Progenitor cell of endocrine pancreas (in vitro differentiated cells): ENCODE data around the gene DOCK2. TPM values are rescaled to one million over a fixed set of nuclear protein-coding genes. Genes with fewer than 3 reads are reported as not detected.
"Not testable (repeated sequence)": the region's sequence is repeated elsewhere in the genome, so short reads cannot be mapped to it uniquely, and the experiment has no call there.

ENCODE experiments used
- DNase-seq: peaks from one replicate; pipeline ENCODE4 v3.0.0; 2021; ENCODE audit warnings: low spot score; ENCODE audit not compliant: unreplicated experiment
- H3K27ac Mint-ChIP-seq: 2 replicates; pipeline ENCODE4 v1.8.0; 2021; ENCODE audit warnings: mild to moderate bottlenecking, moderate library complexity, mixed read lengths
- H3K27me3 Mint-ChIP-seq: 2 replicates; pipeline ENCODE4 v1.8.0; 2021; ENCODE audit warnings: mixed read lengths
- H3K36me3 Mint-ChIP-seq: 2 replicates; pipeline ENCODE4 v1.8.0; 2022; ENCODE audit warnings: mixed read lengths; ENCODE audit not compliant: insufficient read depth
- H3K4me1 Mint-ChIP-seq: 2 replicates; pipeline ENCODE4 v1.8.0; 2021; ENCODE audit warnings: low read depth, mixed read lengths
- H3K4me3 Mint-ChIP-seq: 2 replicates; pipeline ENCODE4 v1.8.0; 2021; ENCODE audit warnings: low read depth, mild to moderate bottlenecking, moderate library complexity, mixed read lengths
- H3K9me3 Mint-ChIP-seq: 2 replicates; pipeline ENCODE4 v1.8.0; 2021; ENCODE audit warnings: low read depth, mixed read lengths
- total RNA-seq: library from RNA; stranded (reverse); gene quantifications from 2 replicates; pipeline ENCODE4 v1.2.1, GENCODE V29; 2021
- TF ChIP-seq, protein P1 (sequence below): fragments of 200-600 bp; sonication (generic); IDR thresholded peaks from one replicate; pipeline ENCODE4 v1.5.0; 2021; ENCODE audit warnings: antibody characterized with exemption, mild to moderate bottlenecking; ENCODE audit not compliant: unreplicated experiment

The DOCK2 gene
- total RNA-seq, 1 donor from 2014 or later, result not detected

DNA sequence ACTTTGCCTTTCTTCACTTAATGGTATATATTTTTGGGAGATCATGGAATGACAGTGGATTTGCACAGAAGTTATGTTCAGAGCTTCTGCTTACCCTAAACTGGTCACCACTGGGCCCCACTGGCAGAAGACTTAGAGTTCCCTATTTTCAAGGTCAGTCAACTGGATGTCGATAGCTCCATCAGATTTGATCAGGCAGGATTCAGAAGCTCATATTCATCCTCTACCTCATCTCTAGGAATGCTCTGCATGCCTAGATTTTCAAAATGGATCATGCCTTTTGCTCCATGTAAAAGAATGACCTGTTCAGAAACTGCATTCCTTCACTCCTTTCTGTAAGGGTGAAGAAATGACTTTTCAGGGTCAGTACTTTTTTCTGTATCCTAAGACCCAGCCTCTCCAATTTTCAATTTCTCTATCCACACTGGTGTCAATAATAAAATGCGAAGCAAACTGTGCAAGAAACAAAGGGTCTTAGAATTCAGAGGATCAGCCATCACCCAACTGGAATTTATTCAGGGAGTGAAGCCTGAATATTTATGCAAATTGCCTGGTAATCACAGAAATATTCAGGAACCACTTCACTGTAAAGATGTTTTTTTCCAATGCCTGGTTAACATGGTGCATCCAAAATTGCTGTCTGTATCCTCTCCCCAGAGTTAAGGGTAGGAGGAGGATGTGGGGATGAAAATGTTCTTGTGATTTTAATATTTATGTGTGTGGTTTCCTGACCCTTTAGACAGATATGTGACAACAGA lies 125.4 kb downstream of the DOCK2 start:
- DNase-seq, result no peak
- Mint-ChIP-seq H3K27ac (no peak overlapping the region), H3K27me3 (peaks cover 87% of the 10 kb centered on the region), H3K9me3 (no peaks in the 10 kb centered on the region), H3K4me3 (no peak overlapping the region), H3K4me1 (peaks cover 4% of the 10 kb centered on the region), H3K36me3 (no peaks in the 10 kb centered on the region)
- TF ChIP-seq, protein P1, sequence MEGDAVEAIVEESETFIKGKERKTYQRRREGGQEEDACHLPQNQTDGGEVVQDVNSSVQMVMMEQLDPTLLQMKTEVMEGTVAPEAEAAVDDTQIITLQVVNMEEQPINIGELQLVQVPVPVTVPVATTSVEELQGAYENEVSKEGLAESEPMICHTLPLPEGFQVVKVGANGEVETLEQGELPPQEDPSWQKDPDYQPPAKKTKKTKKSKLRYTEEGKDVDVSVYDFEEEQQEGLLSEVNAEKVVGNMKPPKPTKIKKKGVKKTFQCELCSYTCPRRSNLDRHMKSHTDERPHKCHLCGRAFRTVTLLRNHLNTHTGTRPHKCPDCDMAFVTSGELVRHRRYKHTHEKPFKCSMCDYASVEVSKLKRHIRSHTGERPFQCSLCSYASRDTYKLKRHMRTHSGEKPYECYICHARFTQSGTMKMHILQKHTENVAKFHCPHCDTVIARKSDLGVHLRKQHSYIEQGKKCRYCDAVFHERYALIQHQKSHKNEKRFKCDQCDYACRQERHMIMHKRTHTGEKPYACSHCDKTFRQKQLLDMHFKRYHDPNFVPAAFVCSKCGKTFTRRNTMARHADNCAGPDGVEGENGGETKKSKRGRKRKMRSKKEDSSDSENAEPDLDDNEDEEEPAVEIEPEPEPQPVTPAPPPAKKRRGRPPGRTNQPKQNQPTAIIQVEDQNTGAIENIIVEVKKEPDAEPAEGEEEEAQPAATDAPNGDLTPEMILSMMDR, result no peak

DNA sequence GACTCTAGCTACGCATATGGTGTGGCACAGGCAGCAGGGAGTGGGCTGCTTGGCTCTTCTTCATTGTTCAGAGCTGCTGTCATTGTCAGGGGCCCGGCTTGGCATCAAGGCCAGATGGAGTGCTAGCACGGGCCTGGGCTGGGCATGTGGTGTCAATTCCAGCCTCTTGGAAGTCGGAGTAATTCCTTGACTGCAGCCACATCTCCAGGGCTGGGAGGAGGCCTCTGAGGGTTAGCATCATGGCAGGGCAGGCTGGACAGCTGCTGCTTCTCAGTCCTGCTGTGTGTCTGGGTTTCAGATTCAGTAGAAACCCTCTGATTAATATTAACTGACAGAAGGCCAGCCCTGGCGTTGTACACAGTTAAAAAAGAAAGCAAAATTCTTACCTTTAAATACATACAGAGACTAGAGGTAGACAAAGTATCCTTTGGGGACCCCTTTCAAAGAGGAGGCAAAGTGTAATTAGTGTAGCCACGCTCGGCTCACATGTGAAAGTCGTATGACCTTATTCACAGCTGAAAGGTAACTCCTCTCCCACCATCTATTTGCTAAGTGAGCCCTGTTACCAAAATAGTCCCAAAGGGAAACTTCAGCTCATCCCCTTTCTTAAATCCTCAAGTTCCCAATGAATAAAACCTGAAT lies 126.4 kb downstream of the DOCK2 start:
- Mint-ChIP-seq H3K4me1 (peaks cover 7% of the 10 kb centered on the region), H3K27ac (no peak overlapping the region), H3K9me3 (no peaks in the 10 kb centered on the region), H3K27me3 (peaks cover 85% of the 10 kb centered on the region), H3K36me3 (no peaks in the 10 kb centered on the region), H3K4me3 (no peak overlapping the region)
- no peak for DNase-seq
- TF ChIP-seq, protein P1, result no peak

DNA sequence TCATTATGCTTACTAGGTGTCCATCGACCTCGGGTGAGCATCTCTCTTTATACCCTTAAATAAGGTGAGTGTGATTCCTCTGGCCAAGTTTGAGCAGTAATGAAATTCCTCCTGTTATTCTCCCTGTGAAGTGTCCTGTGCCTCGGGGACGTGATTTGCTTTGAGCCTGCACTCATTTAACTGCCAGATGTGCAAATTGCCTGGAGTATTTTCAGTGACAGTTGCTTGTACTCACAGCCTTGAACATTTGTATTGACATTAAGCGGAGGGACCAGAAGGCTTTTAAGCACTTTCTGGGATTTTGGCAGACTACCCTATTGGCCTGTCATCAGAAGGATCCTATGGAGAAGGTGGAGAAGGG lies 126.9 kb downstream of the DOCK2 start:
- H3K36me3 Mint-ChIP-seq, result no peaks in the 10 kb centered on the region
- no peaks in the 10 kb centered on the region for H3K9me3 Mint-ChIP-seq

DNA sequence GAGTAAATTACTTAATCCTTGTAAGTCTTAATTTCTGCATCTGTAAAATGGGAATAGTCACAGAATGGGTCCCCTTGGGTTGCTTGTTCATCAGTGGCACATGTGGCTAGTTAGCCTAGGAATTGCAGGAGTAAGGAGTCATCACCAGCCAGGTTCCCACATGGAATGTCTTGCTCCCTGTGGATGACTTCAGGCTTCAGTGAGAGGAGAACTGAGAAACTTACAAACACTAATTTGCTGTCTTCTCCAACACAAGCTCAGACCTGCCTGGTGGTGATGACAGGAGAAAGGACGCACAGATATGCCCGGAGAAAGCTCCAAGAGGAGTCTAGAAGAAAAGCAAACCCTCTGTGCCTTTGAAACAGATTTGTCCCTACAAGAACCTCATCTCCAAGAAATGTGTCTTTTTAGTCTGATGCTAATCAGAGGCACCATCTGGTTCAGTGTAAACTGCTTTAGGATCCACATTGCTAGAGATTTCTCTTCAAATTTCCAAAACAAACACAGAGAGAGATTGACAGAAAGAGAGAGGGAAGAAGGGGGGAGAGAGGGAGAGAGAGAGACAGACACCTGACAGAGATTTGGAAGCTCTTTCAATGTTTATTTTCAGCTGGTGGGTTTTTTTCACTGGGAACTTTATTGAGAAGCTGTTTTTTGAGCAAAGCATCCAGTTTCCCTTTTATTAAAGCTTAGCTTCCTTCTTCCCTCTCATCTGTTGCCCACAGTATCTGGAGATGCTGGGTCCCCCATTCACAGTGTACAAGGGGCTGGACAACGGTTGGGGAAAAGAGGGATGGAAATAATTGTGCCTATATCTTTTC lies 128.3 kb downstream of the DOCK2 start:
- Mint-ChIP-seq H3K4me1 (peaks cover 12% of the 10 kb centered on the region), H3K4me3 (no peak overlapping the region)

More for the DNA sequence above, 126.9 kb downstream of the DOCK2 start:
- no peak overlapping the region for H3K27ac Mint-ChIP-seq
- H3K4me3 Mint-ChIP-seq, result no peak overlapping the region
- H3K27me3 Mint-ChIP-seq, result peaks cover 85% of the 10 kb centered on the region
- H3K4me1 Mint-ChIP-seq, result peaks cover 9% of the 10 kb centered on the region
- DNase-seq, result no peak
- TF ChIP-seq, protein P1, result no peak

DNA sequence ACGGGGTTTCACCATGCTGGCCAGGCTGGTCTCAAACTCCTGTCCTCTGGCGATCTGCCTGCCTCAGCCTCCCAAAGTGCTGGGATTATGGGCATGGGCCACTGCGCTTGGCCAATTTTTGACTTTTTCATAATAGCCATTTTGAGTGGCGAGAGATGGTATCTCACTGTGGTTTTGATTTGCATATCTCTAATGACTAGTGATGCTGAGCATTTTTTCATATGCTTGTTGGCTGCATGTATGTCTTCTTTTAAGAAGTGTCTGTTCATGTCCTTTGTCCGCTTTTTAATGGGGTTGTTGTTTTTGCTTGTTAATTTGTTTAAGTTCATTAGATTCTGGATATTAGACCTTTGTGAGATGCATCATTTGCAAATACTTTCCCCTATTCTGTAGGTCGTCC lies 129.9 kb downstream of the DOCK2 start:
- H3K36me3 Mint-ChIP-seq, H3K4me3 Mint-ChIP-seq, DNase-seq, H3K27ac Mint-ChIP-seq, H3K4me1 Mint-ChIP-seq, H3K9me3 Mint-ChIP-seq: not testable (repeated sequence)
- H3K27me3 Mint-ChIP-seq, result peaks cover 80% of the 10 kb centered on the region

More for the DNA sequence above, 128.3 kb downstream of the DOCK2 start:
- DNase-seq, result no peak
- H3K36me3 Mint-ChIP-seq, result no peaks in the 10 kb centered on the region
- TF ChIP-seq, protein P1, result no peak
- H3K27me3 Mint-ChIP-seq, result peaks cover 82% of the 10 kb centered on the region
- no peak overlapping the region for H3K27ac Mint-ChIP-seq
- no peaks in the 10 kb centered on the region for H3K9me3 Mint-ChIP-seq
